Stimulated activated CD8-positive, alpha-beta memory T cell treated with anti-CD3 and anti-CD28 coated beads, Interleukin-12 subunit alpha, Interleukin-12 subunit beta, amount 100 ng/mL, for 4 hours (primary cell): ENCODE measurements around the gene IFNK.
"Not testable (repeated sequence)": the region's sequence is repeated elsewhere in the genome, so short reads cannot be mapped to it uniquely, and the experiment has no call there.

Experiments
- DNase-seq: peaks from one replicate; pipeline ENCODE4 v3.0.0-alpha.2; 2020; ENCODE audit warnings: low read depth

Gene IFNK, protein sequence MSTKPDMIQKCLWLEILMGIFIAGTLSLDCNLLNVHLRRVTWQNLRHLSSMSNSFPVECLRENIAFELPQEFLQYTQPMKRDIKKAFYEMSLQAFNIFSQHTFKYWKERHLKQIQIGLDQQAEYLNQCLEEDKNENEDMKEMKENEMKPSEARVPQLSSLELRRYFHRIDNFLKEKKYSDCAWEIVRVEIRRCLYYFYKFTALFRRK

DNA sequence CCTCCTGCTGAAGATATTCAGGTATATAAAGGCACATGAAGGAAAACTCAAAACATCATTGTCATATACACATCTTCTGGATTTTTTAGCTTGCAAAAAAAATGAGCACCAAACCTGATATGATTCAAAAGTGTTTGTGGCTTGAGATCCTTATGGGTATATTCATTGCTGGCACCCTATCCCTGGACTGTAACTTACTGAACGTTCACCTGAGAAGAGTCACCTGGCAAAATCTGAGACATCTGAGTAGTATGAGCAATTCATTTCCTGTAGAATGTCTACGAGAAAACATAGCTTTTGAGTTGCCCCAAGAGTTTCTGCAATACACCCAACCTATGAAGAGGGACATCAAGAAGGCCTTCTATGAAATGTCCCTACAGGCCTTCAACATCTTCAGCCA lies at the start of gene IFNK:
Gene IFNK, plus strand, starts transcription at position 55 of the 400 bp plus-strand sequence. Its CDS starts 47 bp downstream, at position 102.
- no peak for DNase-seq

DNA sequence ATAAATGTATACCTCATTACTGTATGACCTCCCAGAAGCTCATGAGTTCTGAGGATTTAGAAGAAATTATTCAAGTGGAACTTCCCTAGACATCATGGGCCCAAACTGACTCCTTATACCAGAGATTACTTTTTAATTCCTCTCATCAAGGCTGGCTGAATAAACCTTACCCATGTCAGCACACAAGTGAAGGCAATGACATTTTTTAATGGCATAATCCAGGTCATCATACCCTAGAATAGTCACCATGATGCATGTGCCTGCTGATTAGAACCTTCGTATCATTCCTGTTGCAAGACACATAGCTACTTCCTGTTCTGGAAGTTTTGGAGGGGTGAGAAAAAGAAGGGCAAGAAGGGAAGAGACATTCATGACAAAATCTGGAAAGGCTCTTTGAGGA lies 49.8 kb upstream of the IFNK start:
- DNase-seq = no peak

DNA sequence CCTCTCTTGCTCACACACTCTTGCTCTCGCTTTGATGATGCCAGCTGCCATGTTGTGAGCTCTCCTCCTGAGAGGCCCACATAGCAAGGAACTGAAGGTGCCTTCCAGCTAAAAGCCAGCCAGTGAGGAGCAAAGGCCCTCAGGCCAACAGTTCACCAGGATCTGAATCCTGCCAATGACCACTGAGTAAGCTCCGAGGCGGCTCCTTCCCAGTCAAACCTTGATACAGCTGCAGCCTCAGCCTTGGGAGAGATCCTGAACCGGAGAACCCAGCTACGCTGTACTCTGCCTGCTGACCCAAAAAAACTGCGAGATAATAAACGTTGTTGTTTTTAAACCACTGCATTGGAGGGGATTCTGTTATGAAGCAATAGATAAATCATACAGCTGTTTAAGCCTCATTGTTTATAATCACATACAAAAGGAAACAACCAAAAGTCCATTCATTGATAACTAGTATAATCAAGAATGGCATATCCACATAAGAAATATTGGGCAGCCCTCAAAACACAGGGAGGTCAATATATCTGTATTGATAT lies 49.0 kb upstream of the IFNK start:
- no peak for DNase-seq

DNA sequence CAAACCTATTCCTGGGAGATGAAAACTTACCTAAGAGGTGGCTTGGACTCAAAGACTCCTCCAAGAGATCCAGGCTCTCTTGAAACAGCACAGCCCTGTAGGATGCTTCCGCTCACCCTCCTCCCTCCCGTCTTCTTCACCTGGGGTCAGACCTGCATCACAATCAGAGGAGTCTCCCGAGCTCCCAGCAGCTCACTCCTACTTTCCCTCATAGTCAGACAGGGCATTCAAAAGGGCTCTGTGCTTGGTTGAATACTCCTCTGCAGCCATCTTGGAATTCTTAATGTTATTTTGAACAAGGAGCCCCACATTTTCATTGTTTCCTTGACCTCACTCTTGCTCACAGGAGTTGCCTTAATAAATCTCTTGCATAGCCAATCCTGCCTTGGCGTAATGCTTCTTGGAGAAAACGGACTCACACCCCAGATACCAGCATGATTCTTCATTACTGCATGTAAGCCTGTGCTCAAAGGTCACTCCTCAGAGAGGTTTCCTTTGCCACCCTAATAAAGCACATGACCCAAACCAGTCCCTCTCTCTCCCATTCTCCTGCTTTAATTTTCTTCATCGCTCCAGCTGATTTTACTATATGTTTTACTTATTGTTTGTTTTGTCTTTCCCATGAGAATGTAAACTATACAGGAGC lies 47.1 kb upstream of the IFNK start:
- DNase-seq = no peak

DNA sequence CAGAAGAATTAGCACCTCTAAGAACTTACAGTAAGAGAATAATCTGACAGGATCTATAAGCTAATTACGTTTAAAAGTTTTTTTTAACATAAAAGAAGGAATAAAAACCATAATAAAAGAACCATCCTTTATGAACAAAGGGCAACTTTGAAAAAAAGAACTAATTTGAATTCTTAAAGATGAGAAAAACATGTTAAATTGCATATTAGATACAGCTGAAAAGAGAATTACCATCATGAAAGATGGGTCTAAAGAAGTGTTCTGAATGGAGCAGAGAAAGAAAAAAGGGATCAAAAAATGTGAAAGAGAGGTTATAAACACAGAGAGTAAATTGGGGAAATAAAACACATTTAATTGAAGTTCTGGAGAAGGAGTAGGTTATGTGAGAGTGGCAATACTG lies 45.8 kb upstream of the IFNK start:
- DNase-seq = no peak

DNA sequence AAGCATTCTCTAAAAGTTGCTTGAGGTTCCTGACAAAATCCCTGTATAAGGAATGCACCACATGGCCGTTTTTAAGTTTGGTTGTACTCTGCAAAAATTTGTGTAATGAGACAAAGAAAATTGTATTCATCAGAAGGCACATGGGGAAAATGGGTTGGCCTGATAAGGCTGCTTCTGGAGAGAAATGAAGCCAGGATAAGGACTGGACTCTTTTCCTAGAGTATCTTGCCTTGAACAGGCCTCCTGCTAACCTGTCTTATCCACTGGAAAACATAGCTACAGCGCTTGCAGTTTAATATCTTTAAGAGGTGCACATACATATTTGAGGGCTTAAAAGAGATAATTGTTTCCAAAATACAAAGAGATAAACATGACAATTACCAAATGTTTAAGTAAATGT lies 41.4 kb upstream of the IFNK start:
- no peak for DNase-seq

DNA sequence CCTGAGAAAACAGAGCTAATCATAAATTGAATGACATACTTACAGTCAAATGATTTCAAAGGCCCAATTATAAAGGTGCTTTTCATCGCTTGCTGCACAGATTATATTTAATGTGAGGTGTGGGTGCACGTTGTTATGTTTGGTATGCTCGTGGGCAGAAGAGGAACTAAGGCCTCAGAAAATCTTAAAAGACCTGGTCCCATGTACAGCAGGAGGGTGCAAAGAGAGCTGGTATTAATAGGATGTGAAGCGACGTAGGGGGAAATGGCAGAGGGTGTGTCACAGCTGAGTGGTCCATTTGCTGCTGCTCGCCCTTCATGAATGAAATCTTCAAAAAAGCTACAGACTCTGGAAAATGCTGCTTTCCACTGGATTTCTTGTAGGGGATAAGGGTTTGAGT lies 40.5 kb upstream of the IFNK start:
- no peak for DNase-seq

DNA sequence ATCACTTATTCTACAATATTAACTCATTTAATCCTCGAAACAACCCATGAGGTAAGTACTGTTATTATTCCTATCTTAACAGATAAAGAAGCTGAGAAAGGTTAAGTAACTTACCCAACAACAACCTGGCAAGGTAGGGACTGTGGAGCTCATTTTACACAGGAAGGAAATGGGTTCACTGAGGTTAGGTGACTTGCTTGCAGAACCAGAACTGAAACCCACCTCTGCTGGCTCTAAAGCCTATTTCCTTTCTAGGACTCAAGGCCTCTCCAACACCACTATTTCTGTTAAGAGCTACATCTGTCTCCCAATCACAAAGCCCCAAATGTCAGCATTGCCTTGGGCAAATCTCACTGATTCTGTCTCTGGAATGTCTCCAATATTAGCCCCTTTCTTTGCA lies 38.9 kb upstream of the IFNK start:
- no peak for DNase-seq

DNA sequence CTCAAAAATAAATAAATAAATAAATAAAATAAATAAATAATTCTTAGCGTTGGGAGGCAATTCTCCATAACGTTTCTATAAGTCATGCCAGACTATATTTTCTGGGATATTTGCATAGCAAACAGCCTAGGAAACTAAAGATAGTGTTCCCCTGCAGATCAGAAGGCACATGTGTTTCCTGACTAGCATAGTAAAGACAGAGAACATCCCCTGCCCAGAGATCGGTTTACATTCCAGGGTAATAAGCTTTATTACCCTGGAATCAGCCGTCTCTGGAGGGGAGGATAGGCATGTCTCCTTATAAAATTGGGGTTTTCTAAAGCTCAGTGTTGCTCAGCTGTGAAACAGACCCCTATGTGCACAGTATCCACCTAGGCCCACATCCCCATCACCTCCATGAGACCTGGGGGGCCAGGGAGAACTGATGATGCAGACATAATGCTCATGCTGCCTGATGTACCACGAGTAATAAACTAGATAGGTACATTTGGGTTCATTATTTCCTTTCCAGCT lies 36.9 kb upstream of the IFNK start:
- DNase-seq = no peak

DNA sequence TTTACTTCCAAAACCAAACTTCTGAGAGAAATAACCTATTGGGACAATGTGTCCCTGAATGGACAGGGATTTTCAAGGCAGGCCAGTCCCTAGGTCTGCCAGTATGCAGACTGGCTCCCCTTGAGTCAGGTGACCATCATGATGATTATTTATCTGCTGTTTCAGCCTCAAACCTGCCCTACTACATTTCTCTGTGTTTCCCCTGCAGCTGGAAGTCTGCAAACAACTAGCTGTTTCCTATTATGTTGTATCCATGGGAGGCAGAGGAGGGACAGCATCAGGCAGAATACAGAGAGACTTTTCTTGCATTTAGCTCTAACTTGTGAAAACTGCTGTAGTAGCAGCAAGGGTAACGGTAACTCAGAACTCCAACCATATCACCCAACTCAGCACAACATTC lies 36.2 kb upstream of the IFNK start:
- no peak for DNase-seq

DNA sequence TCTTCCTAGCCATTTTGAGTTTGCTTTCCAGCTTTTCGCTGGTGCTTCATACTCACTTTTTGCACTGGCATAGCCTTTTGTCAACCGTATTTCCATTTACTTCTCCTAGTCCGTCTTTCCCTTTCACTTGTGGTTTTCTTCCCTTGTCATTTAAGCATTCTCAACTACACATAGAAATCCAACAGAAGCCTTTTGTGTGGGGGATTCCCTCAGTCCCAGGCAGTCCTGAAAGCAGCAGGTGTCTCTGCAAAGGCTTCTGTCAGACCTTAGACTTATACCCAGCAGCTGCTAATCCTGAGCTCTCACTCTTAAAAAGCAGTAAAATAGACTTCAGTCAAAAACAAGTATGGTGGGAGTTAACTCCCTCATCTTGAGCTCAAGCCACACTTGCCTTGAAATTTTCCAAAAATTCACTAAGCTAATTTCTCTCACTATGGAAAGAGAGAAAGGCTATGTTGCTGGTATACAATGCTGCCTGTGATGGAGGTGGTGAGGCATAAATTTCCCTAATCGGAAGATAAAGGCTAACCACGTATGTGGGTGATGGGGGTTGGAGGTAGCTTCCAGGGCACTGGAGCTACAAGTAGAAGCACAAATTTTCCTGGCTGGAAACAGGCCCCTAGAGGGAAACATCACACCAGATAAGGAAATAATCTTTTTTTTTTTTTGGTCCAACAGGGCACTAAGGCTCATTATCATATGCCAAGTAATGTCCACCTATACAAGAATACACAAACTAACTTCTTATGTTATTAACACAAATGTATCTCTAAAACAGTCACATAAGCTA lies 34.8 kb upstream of the IFNK start:
- no peak for DNase-seq

DNA sequence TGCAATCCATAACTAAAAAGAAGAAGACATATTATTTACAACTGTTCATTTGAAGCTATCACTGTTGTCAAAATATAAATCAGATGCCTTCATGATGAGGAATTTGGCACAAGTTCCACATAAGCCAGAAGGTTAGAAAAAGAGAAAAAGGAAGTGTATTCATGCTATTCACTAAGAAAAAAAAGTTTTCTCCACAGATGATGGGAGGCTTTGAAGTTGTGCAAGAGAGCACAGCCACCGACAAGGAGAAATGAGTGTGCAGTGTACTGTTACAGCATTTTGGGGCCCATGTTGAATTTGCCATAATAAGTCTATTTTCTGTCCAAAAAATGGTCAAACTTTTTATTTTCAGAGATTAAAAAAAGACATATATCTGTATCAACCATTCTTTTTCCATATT lies 32.9 kb upstream of the IFNK start:
- DNase-seq = no peak

DNA sequence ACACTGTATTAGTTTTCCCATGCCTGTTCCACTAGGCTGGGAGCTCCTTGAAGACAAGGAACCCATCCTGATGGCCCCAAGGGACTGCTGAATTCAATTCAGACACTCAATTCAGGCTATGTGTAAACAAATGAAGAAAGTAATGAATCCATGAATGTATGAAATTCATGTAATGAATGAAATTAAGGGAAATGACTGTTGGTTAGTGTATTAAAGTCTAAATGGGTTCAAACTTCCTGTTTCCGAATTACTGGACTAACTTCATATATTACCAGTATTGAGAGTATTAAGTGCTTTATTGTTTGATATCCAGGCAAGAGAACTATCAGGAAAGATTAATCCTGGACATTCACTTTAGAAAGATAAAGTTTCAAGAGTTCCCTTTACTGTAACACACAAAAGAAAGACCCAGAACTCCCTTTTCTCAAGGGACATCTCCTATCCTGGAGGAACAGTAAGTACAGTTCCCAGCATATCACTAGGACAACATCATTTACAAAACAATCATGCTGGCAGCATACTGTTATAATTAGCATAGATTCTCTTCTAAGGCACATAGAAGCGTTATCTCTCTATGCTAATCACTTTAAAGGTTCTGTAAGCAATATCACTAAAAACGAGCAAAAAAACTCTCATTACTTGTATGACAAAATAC lies 28.5 kb upstream of the IFNK start:
- DNase-seq = no peak

DNA sequence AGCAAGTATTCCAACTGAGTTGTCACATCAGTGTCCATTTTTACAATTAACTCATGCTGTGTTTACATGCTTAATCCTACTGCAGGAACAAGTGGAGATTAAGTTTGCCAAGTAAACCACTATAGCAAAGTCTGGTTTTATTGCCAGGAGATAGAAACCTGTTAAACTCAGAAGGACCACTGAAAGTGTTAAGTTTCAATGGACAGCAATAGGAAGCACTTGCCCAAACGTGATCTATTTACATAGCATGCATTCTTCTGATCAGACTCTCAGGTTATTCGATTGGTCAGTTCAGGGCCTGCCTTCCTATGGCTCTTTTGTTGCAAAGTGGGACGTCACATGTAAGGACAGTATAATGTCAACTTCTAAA lies 28.0 kb upstream of the IFNK start:
- no peak for DNase-seq

DNA sequence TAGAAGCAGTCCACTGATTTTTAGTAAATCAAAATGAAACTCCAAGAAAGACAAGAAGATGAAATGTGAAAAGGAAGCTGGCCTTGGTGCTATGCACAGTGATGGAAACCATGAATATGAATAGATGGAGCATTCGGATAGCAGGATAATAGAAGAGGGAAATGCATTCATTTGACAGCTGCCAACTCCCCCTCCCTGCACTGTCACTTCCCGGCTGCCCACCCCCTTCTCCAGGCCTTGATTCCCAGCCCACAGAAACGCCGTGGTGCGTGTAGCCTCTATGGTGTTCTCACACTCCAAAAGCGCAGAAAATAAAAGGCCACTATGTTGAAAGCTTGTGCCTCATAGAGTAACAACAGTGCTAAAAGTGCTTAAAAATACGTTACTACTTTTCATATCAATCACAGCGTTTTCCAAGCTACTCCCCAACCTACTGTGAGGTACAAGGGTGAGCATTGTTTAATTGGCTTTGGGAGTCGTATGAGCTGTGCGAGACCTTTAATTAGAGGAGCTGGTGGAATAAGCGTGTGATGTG lies 26.1 kb upstream of the IFNK start:
- no peak for DNase-seq

DNA sequence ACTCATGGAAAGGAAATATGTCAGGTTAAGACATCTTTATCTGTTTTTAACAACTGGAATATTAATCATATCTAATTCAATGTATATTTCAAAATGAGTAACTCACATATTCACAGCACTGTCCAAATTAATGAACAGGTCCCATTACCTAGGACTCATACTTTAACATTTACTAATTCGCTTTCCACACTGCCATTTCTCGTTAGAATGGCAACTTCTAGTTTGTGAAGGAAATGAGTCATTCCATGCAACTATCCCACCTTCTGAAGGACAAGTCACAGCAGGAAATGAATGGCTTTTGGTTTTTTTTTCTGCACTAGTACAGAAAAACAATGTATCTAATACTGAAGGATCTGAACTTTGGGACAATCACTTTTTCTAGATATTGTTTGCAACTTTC lies 24.6 kb upstream of the IFNK start:
- DNase-seq = no peak

DNA sequence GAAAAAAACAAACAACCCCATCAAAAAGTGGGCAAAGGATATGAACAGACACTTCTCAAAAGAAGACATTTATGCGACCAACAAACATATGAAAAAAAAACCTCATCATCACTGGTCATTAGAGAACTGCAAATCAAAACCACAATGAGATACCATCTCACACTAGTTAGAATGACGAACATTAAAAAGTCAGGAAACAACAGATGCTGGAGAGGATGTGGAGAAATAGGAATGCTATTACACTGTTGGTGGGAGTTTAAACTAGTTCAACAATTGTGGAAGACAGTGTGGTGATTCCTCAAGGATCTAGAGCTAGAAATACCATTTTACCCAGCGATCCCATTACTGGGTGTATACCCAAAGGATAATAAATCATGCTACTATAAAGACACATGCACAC lies 23.2 kb upstream of the IFNK start:
- DNase-seq = not testable (repeated sequence)

DNA sequence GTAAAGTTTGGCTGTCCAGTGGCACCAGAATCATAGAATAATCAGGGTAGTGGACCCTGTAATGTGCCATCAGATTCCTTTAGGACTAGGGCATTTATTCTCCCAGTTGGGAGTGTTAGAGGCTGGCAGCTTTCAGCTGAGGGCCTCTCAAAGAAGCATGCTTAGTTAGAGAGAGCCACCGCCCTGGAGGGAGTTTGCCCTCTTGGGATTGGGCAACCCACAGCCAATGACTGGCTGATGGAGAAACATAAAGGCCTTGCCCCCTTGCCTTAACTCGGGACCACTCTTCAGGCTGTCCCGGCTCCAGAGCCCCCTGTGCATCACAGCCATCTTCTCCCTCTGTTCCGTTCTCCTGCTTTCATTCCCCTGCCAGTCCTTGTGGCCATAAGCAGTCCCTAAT lies 20.5 kb upstream of the IFNK start:
- DNase-seq = no peak

DNA sequence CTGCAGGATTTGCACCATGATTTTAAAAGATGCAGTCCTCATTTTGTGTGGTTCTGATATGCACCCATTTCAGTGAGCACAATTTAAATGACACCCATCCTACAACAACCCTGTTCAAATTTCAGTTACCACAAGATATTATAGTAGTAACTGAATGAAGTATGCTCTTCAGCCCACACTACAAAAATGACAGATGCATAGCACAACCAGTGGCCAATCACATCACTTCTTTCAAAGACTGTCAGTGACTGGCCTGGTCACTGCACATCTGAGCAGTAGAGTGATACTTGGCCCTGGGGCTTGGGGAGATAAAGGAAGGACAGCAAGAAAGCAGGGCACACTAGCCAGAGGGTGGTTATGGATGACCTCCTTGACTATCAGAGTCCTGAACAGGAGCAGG lies 19.8 kb upstream of the IFNK start:
- no peak for DNase-seq

DNA sequence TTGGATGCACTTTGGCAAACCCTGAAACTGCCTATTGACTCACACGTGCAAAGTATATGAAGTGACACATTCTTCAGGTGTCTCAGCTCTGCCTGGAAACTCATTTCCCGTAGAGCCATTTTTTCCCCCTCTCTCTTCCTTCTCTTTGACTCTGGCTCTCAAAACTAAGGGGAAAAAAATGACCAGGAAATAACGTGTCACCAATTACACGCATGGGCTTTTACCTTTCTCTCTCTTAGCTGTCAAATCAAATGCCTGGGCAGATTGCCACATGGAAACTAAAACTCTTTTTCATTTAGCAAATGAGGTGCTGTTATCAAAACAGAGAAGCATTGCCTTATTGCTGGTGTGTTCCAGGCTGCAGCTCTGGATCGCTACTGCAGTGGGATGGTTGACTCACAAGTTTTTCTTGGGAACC lies 18.3 kb upstream of the IFNK start:
- DNase-seq = no peak

DNA sequence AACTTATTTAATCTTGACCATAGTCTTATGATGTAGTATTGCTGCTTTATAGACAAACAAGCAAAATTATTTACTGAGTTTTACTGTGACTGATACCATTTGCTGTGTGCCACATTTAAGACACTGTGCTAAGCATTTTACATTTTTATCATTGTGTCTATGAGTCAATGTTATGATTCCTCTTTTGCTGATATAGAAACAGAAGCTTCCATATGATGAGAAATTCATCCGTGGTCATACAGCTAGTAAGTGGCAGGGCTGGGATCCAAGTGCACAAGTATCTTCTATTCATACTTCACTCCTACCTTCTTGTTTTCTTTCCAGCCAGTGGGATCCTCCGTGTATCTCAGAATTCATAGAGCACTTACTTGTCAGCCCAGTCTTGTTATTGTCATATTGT lies 17.1 kb upstream of the IFNK start:
- no peak for DNase-seq

DNA sequence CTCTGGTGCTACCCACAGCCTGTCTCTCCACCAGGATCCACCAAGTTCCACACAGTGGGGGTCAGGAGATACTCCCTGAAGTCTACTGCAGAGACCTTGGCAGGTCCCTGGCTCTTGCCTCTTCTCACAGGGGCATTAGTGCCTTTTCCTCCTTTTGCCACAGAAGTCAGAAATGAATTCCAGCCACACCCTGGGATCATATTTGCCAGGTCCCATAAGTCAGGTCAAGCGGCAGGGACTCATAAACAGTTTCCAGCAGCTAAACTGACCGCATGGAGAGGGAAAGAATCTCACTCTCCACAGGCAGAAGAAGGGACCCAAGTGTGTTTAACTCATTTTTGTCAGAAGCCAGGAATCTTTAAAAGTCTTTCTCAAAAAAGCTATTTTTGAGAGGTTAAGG lies 13.3 kb upstream of the IFNK start:
- DNase-seq = no peak
